HG03457 (cell line): ENCODE results near the gene CHRM2.

ENCODE experiments used
- ATAC-seq: cut with Tn5 transposase; IDR thresholded peaks from one replicate; pipeline ENCODE4 v1.9.1; 2021; ENCODE audit warnings: moderate number of reproducible peaks; ENCODE audit not compliant: unreplicated experiment

Gene CHRM2

GRCh38 chr7:136891850-136892249 lies 23.4 kb downstream of the CHRM2 start:
- ATAC-seq, result no peak

- no peak for ATAC-seq
Measured at GRCh38 chr7:136894789-136895188, 26.3 kb downstream of the CHRM2 start.

GRCh38 chr7:136897676-136898075 lies 29.2 kb downstream of the CHRM2 start:
- ATAC-seq, result no peak

- no peak for ATAC-seq
Measured at GRCh38 chr7:136900005-136900404, 31.6 kb downstream of the CHRM2 start.

- no peak for ATAC-seq
Measured at GRCh38 chr7:136910771-136911170, 42.3 kb downstream of the CHRM2 start.

- no peak for ATAC-seq
Measured at GRCh38 chr7:136911344-136911743, 42.9 kb downstream of the CHRM2 start.

GRCh38 chr7:136912339-136912738 lies 43.9 kb downstream of the CHRM2 start:
- ATAC-seq, result no peak

- ATAC-seq, result no peak
Measured at GRCh38 chr7:136914016-136914415, 45.6 kb downstream of the CHRM2 start.

GRCh38 chr7:136919820-136920219 lies 51.4 kb downstream of the CHRM2 start:
- ATAC-seq, result no peak

- no peak for ATAC-seq
Measured at GRCh38 chr7:136923111-136923667, 54.7 kb downstream of the CHRM2 start.

GRCh38 chr7:136925044-136925443 lies 56.6 kb downstream of the CHRM2 start:
- ATAC-seq, result no peak

- ATAC-seq, result no peak
Measured at GRCh38 chr7:136925556-136925955, 57.1 kb downstream of the CHRM2 start.

- no peak for ATAC-seq
Measured at GRCh38 chr7:136931169-136931867, 62.9 kb downstream of the CHRM2 start.

GRCh38 chr7:136937436-136937835 lies 69.0 kb downstream of the CHRM2 start:
- ATAC-seq, result no peak

GRCh38 chr7:136938476-136938875 lies 70.0 kb downstream of the CHRM2 start:
- ATAC-seq, result no peak

- no peak for ATAC-seq
Measured at GRCh38 chr7:136940122-136940521, 71.7 kb downstream of the CHRM2 start.

- ATAC-seq, result no peak
Measured at GRCh38 chr7:136940917-136941316, 72.5 kb downstream of the CHRM2 start.

GRCh38 chr7:136941816-136942215 lies 73.4 kb downstream of the CHRM2 start:
- ATAC-seq, result no peak

GRCh38 chr7:136942401-136942800 lies 73.9 kb downstream of the CHRM2 start:
- no peak for ATAC-seq

GRCh38 chr7:136942994-136943393 lies 74.5 kb downstream of the CHRM2 start:
- no peak for ATAC-seq

- ATAC-seq, result no peak
Measured at GRCh38 chr7:136947347-136947746, 78.9 kb downstream of the CHRM2 start.

- ATAC-seq, result no peak
Measured at GRCh38 chr7:136950331-136950730, 81.9 kb downstream of the CHRM2 start.

- ATAC-seq, result no peak
Measured at GRCh38 chr7:136953386-136953785, 84.9 kb downstream of the CHRM2 start.
